Putamen (tissue), 1 donor: Measurements from ENCODE around the gene CCN6.

Source experiments
- DNase-seq: peaks from one replicate; pipeline ENCODE4 v3.0.0-alpha.2; 2016; ENCODE audit warnings: low spot score

Gene CCN6

DNA sequence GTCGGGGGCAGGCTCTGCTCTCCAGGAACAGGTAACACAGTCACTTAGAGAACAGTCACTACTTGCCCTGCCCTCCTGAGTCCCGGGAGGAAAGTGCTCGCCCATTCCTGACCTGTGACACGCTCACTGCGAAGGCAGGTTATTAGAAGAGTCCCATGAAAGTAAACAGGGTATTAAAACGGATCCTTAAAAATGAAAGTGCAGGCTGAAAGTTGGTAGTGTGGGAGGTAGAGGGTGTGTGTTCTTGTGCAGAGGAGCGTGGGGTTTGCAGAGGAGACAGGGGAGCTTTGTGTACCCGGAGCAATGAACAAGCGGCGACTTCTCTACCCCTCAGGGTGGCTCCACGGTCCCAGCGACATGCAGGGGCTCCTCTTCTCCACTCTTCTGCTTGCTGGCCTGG, at the start of gene CCN6:
Gene CCN6 (plus strand): TSS at position 104 of the 400 bp plus-strand sequence. CDS start 254 bp downstream, at position 358.
- no peak for DNase-seq

DNA sequence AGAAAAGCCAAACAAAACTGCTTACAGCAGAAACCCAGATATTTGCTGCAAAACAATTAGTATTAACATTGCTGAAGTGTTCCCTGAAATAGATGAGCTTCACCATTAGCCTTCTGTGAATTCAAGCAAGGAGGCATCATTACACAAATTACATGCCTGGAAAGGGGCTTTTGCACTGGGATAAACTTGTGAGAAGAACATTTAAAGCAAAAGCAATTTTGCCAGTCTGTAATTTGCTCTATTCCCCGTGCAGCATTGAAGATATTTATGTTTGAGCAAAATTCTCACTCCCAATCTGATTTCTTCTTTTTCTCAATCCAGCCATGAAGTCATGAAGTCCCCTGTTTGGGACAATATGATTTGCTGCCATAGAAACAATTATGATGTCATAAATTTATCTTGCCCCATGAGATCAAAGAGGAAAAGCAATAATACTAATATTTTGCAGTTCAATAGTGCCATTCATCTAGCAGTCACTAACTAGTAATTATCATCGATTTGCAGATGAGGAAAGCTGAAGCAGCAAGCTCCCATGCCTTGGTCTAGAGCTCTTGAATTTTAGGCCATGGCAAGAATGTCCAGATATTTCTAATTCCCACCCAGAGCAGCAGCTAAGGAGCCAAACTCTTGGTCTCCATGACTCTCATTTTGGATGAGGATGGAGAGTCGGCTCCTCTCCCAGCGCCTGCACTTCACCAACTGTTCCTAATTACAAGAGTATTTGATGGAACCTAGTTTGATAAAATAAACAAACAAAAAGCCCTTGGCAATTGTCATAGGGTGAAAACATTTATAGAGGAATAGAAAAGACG, 49.5 kb upstream of the CCN6 start:
- DNase-seq, result no peak

GRCh38 chr6:112005013-112005371, 48.9 kb upstream of the CCN6 start:
- DNase-seq, result no peak

GRCh38 chr6:112007254-112007653, 46.6 kb upstream of the CCN6 start:
- DNase-seq, result no peak

DNA sequence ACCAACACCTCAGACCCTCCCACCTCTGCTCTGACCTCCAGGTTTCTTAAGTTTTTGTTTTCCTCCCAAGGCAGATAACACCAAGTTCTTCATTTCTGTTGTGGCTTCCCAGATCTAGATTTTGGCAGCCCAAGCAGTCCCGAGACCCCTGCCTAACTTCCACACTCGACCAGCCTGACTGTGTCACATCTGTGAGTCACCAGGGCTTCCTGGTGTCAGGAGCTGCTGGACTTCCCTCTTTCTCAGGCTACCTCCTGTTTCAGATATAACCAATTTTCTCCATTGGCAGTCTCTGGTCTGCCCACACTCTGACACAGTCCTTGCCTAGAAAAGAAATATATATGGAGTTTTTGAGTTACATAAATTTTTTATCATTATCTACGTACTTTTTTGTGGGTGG, 46.1 kb upstream of the CCN6 start:
- DNase-seq, result no peak

DNA sequence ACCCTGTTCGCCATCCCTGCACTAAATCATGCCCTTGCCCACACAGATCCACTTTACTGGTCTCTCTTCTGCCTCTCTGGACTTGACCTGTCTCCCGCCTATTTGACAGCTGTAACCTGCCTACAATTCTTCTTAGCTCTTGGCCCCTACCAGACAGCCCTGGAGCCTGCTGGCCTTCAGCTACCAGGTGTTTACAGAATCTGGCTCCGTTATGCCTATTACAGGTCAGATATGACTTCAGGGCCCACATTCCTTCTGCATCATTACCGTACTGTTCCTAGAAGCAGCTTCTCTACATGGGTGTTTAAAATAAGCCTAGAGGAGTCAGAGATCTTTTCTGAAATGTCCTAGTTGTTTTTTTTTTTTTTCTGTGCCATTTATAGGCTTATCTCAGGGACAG, 45.4 kb upstream of the CCN6 start:
- no peak for DNase-seq

DNA sequence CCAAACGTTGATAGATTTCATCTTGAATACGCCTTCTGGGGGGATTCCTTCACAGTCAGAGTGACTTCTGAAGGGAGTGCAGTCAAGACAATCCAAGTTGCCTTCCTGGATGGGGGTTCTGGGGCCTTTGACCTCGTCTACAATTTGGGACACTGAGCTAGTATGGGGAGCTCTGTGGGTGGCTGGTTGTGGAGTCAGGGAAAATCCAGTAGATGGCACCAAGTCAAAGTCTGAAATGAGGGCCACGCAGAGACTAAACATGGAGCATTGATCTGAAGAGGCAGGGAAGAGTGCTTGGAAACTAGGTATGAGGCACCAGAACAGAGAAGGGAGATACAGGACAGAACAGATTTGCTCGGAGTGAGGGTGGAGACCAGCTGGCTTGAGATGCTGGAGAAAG, 43.6 kb upstream of the CCN6 start:
- DNase-seq, result no peak

- no peak for DNase-seq
These were observed 40.9 kb upstream of the CCN6 start for GRCh38 chr6:112013051-112013450.

DNA sequence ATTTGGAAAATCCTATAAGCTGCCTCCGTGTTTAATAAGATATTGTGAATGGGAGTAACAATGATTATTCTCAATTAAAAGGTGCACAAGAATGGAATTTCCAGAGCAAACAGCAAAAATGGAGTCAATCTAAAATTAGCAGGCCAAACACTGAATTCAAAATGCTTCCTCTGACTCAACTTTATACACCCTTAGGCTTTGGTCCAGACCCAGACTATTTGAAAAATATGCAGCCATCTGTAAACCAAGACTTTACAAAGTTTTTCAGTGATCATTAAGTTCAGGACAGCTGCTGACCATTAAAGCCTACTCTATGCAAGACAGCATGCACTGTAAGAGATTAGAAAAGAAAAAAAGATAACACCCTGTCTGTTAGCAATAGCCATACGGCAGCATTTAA, 39.4 kb upstream of the CCN6 start:
- no peak for DNase-seq

GRCh38 chr6:112015725-112016124, 38.2 kb upstream of the CCN6 start:
- no peak for DNase-seq

DNA sequence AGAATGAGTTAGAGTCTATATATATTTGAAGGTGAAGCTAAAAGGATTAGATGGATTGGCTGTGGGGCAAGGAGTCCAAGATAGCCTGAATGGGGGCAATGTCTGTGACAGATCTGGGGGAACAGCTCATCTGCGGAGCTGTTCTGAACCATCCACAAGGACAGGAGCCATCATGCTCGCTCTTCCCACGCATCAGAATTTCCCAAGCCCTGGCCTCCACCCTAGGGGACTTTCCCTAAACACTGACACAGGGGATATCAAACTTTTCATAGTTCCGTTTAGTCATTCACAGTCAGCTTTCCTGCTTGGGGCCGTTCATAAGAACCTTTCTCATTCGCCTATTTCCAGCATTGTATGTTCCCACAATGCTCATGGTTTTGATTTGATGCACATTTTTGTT, 37.6 kb upstream of the CCN6 start:
- no peak for DNase-seq

GRCh38 chr6:112017169-112017568, 36.7 kb upstream of the CCN6 start:
- DNase-seq, result no peak

GRCh38 chr6:112017760-112018537, 36.0 kb upstream of the CCN6 start:
- no peak for DNase-seq

- DNase-seq, result no peak
These were observed 35.1 kb upstream of the CCN6 start for GRCh38 chr6:112018619-112019416.

- DNase-seq, result no peak
These were observed 34.3 kb upstream of the CCN6 start for GRCh38 chr6:112019589-112019988.

GRCh38 chr6:112021691-112022310, 32.1 kb upstream of the CCN6 start:
- DNase-seq, result no peak

DNA sequence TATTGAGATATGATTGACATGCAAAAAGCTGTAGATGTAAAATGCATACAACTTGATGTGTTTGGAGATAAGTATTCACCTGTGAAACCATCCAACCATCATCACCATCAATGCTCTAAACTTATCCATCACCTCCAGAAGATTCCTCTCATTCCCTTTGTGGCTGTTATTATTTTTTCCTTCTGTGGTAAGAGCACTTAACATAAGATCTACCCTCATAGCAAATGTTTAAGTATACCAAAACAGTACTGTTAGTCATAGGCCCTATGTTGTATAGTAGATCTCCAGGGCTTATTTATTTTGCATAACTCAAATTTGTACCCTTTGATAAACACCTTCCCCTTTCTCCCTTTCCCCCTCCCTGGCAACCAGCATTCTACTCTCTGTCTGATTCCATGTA, 31.2 kb upstream of the CCN6 start:
- no peak for DNase-seq

DNA sequence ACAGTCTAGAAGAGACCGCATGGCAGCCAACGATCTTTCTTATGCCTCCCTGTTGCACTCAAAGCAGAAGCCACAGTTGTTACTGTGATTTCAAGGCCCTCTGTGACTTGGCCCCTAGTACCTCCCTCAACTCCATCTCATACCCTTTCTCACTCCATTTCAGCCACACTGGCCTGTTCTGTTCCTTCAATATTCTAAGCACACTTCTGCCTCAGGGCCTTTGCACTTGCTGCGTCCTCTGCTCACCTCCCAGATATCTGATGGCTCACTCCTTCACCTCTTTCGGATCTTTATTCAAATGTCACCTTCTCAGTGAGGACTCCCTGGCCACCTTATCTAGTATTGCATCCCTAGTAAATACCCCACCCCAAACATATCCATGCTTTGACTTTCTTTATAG, 29.4 kb upstream of the CCN6 start:
- DNase-seq, result no peak

GRCh38 chr6:112026933-112027332, 27.0 kb upstream of the CCN6 start:
- no peak for DNase-seq

DNA sequence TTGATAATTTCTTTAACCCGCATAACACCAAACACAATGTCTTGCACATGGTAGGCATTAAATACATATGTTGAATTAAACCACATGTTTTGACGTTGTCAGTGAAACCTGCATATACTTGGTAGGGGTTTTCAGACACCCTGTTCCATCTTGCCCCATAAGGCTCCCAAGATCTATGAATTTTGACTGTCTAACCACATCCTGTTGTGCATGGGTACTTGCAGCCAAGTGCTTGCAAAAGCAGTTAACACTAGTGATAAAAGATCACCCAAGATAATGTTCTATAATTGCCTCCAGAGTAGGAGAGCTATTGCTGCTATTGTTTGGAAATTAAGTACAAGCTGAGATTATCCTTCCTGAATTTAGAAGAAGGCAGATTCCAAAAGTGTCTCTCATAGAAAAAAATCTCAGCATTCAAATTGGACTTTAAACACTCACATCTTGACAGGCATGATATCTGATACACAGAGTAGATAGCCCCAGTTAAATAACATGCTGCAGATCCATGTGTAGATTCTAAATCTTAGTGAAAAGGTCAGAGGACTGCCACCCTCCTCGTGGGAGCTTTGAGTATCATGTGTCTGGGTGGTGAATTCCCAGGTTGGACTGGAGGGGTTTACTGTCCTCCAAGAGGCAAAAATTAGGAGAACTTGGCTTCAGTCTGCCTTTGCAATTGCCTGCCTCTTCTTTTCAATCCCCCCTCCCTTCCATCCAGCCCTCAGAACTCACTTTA, 25.8 kb upstream of the CCN6 start:
- no peak for DNase-seq

- no peak for DNase-seq
These were observed 24.7 kb upstream of the CCN6 start for GRCh38 chr6:112029045-112029822.
